Fibroblast of the aortic adventitia (primary cell): Measurements from ENCODE around the gene CCDC102A. TPM values are rescaled to one million over a fixed set of nuclear protein-coding genes. Genes with fewer than 3 reads are reported as not detected.
"Not testable (repeated sequence)": the region's sequence is repeated elsewhere in the genome, so short reads cannot be mapped to it uniquely, and the experiment has no call there.

Experiments used
- DNase-seq: peaks from one replicate; pipeline ENCODE4 v3.0.0-alpha.2; 2010; ENCODE audit warnings: low read depth
- H3K4me3 ChIP-seq: 2 replicates; pipeline ENCODE4 v1.5.1; 2011; ENCODE audit warnings: low read depth, mild to moderate bottlenecking, control low read depth, low read length, moderate library complexity
- CTCF ChIP-seq: IDR thresholded peaks from 2 replicates; pipeline ENCODE4 v1.5.1; 2011; ENCODE audit warnings: mild to moderate bottlenecking, low read length, control low read depth, inconsistent platforms; ENCODE audit not compliant: insufficient read depth
- total RNA-seq: library from RNA; depleted of rRNA; stranded (reverse); fragments of >200 nt; gene quantifications from 2 replicates; pipeline ENCODE4 v1.2.3, GENCODE V29; 2012; ENCODE audit warnings: low replicate concordance

The CCDC102A gene
- total RNA-seq, 1 donor, result 9.9 TPM

- TF ChIP-seq CTCF, result no peak
- no peak for DNase-seq
- H3K4me3 ChIP-seq, result no peak overlapping the region
Observed at GRCh38 chr16:57559072-57559790, 22.9 kb upstream of the CCDC102A start.

- DNase-seq, result no peak
- no peak overlapping the region for H3K4me3 ChIP-seq
- no peak for TF ChIP-seq CTCF
Observed at GRCh38 chr16:57556941-57557541, 20.7 kb upstream of the CCDC102A start.

GRCh38 chr16:57555831-57556230 is 19.5 kb upstream of the CCDC102A start:
- no peak for DNase-seq
- no peak for TF ChIP-seq CTCF
- no peak overlapping the region for H3K4me3 ChIP-seq

- TF ChIP-seq CTCF, result no peak
- no peak overlapping the region for H3K4me3 ChIP-seq
Observed at GRCh38 chr16:57551057-57551456, 14.7 kb upstream of the CCDC102A start.

GRCh38 chr16:57549730-57550129 is 13.4 kb upstream of the CCDC102A start:
- H3K4me3 ChIP-seq, result no peak overlapping the region
- TF ChIP-seq CTCF, result no peak
- DNase-seq, result no peak

More at GRCh38 chr16:57551057-57551456, 14.7 kb upstream of the CCDC102A start:
- no peak for DNase-seq

GRCh38 chr16:57548408-57548807 is 12.0 kb upstream of the CCDC102A start:
- no peak for DNase-seq
- TF ChIP-seq CTCF, result no peak

GRCh38 chr16:57547524-57547923 is 11.2 kb upstream of the CCDC102A start:
- not testable (repeated sequence) for DNase-seq, H3K4me3 ChIP-seq

More at GRCh38 chr16:57548408-57548807, 12.0 kb upstream of the CCDC102A start:
- no peak overlapping the region for H3K4me3 ChIP-seq
